Activated CD8-positive, alpha-beta memory T cell treated with anti-CD3 and anti-CD28 coated beads, Interleukin-2, amount 50 U/mL, for 48 hours (primary cell): ENCODE measurements around the gene DDX5.
"Not testable (repeated sequence)": the region's sequence is repeated elsewhere in the genome, so short reads cannot be mapped to it uniquely, and the experiment has no call there.

Experiments
- DNase-seq: peaks from one replicate; pipeline ENCODE4 v3.0.0-alpha.2; 2020

Gene DDX5

GRCh38 chr17:64491034-64491860, 14.8 kb downstream of the DDX5 start:
- peak; percentile 63 for DNase-seq

DNA sequence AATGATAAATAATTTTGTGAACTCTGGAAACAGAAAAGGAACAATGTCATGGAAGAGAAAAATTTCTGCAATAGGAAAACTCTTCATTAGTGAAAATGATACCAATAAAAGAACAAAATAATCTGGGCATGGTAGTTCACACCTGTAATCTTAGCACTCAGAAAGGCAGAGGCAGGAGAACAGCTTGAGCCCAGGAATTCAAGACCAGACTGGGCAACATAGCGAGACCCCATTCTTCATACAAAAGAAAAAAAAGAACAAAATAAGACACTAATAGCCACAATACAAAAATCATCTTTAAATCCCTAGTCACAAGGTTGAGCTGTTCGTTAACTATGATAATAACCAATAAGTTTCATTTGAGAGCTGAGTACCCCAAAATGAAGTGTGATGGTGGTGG, 17.8 kb downstream of the DDX5 start:
- DNase-seq = no peak

DNA sequence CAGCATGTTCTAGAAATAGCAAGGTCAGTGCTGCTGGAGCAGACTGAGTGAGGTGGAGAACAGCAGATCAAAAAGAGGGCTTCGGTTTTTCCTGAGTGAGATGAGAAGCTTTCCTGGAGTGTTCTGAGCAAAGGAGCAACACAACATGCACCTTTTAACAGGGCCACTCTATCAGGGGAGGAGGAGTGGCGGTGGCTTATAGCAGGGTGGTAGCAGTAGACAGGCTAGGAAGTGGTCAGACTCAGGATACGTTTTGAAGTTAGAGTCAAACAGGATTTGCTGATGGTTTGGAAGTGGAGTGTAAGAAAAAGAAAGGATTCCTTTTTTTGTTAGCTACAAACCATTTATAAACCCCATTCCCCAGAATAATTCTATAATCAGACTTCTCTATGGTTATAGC, 21.7 kb downstream of the DDX5 start:
- no peak for DNase-seq

DNA sequence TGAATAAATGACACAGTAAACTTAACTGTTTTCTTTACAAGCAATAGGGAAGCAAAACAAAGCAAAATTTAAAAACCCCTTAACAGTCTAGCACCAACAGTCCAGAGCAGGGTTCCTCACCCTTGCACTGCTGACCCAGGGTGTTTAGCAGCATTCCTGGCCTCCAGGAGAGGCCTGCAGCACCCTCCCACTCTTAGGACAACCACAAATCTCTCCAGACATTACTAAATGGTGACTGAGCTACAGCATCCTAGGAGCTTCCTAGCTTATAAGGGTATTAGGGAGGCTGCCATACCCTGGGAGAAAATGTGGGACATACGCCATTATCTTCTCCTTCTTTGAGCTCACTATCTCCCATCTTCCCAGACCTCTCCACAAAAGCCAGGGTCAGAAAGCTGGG, 25.1 kb downstream of the DDX5 start:
- peak; percentile 6 for DNase-seq

DNA sequence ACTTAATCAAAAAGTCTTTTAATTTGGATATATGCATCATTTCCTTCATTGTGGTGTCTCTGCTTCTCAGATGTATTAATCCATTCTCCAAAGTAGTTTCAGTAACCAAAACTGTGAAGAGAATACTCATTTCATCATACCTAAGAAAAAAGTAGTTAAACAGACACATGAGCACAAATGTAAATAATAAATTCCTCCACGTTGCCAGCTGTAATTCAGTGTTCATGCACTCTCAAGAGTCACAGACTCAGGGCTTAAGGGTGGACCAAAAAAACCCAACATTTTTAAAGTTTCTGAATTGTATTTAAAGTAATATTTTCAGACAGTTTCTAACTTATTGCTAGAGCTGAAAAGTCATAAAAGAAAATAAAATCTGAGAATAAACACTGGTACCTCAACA, 28.2 kb downstream of the DDX5 start:
- no peak for DNase-seq

GRCh38 chr17:64472564-64472963, 33.5 kb downstream of the DDX5 start:
- DNase-seq = no peak

DNA sequence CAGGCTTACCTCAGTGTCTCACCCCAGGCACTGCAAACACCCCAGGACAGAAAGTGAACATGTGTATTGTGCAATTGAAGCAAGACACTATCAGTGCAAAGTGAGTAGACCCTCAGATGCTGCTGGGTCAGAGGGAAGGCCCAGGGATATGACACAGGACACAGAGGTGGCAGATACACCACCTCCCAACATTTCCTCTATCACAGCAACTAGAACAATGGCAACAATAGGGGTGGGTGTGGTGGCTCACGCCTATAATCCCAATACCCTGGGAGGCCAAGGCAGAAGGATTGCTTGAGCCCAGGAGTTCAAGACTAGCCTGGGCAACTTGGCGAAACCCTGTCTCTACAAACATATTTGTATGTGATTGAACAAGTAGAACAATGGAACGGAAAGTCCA, 34.6 kb downstream of the DDX5 start:
- DNase-seq = no peak

GRCh38 chr17:64470625-64471024, 35.5 kb downstream of the DDX5 start:
- DNase-seq = no peak

DNA sequence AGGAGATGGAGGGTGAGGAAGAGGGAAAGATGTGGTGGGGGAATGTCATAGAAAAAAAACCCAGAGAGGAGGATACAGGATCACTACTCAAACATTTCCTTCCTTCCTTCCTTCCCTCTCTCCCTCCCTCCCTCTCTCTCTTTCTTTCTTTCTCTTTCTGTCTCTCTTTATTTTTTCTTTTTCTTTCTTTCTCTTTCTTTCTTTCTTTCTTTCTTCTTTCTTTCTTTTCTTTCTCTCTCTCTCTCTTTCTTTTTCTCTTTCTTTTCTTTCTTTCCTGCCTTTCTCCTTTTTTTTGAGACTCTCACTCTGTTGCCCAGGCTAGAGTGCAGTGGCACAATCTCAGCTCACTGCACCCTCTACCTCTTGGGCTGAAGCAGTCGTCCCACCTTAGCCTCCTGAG, 39.3 kb downstream of the DDX5 start:
- not testable (repeated sequence) for DNase-seq

DNA sequence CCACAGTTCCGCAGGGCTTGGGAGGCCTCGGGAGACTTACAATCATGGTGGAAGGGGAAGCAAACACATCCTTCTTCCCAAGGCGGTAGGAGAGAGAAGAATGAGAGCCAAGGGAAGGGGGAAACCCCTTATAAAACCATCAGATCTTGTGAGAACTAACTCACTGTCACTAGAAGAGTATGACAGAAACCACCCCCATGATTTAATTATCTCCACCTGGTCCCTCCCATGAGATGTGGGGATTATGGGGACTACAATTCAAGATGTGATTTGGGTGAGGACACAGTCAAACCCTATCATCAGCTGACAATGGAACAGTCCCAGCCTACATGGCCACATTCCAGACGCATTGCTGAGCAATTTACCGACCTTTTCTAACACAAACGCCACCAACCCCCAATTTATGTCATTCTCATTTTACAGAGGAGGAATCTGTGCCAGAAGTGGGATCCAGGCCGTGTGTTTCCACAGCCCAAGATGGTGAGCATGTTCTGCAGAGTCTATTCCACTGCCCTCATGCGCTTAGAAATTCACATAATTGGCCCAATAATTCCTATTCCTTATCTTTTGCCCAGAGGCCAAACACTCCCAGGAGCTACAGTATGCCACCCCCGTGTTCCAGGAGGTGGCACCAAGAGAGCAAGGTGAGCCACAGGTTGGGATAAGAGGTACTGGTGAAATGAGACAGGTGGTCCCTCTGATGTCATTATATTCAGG, 39.9 kb downstream of the DDX5 start:
- DNase-seq = no peak

GRCh38 chr17:64461788-64462187, 44.3 kb downstream of the DDX5 start:
- DNase-seq = no peak

GRCh38 chr17:64460955-64461354, 45.1 kb downstream of the DDX5 start:
- DNase-seq = no peak

- DNase-seq = not testable (repeated sequence)
Observed at GRCh38 chr17:64459818-64460217, 46.3 kb downstream of the DDX5 start.

- DNase-seq = no peak
Observed at GRCh38 chr17:64459284-64459747, 46.8 kb downstream of the DDX5 start.

- no peak for DNase-seq
Observed at GRCh38 chr17:64458756-64459155, 47.3 kb downstream of the DDX5 start.

DNA sequence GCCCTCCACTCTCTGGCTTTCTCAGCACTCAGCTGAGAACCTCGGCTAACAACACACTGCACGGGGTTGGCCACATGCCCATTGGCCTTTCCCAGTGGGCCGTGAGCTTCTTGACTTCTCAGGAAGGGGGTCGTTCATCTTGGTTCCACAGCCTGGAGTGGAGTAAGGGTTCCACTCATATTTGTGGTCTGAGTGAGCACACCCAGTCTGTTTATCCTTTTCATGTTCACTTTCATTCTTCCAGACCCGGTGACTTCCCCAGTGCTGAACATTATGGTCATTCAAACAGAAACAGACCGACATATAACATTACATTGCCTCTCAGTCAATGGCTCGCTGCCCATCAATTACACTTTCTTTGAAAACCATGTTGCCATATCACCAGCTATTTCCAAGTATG, 48.9 kb downstream of the DDX5 start:
- no peak for DNase-seq

- no peak for DNase-seq
Observed at GRCh38 chr17:64455993-64456885, 49.9 kb downstream of the DDX5 start.

DNA sequence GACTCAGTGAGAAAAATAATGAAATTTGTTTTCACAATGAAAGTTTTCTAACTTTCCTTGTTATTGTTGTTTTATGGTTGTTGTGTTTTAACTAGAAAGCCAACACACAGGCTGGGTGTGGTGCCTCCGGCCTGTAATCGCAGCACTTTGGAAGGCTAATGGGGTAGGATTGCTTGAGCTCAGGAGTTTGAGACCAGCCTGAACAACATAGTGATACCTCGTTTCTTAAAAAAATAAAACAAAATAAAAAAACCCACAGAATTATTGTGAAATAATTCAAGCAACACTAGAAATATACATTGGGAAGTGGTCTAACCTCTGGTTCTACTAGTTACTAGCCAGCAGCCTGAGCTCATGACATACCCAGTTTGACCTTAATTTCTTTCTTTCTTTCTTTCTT, 56.5 kb downstream of the DDX5 start:
- no peak for DNase-seq

DNA sequence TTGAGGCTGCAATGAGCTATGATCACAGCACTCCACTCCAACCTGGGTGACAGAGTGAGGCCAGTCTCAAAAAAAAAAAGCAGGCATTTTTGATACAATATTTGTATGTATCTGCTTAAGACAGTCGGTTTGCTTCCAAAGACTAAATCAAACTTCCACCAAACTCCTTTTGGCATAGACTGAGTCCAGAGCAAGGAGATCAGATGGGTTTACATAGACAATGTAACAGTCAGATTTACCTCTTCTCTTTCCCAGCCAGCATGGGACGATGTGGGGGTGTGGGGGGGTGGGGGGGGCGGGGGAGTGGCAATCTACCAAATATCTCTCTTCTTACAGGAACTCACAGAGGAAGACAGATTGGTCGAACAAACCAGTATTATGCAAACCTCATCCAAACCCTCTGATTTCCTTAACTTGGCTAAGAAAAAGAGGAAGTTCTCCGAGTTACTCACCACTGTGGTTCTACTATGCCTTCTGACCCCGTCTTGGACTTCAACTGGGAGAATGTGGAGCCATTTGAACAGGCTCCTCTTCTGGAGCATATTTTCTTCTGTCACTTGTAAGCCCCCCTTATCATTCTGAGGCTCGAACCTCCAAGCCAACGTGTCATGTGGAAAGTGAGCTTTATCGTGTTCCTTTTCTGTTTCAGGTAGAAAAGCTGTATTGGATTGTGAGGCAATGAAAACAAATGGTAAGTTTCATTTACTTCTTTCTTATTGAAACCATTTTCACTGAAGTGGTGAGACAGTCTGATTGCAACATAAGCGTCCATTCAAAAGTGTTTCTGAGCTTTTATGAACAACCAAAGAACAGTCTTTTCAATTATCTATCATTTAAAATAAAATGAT, 57.2 kb downstream of the DDX5 start, which contains the start of gene MILR1:
TSS of gene MILR1 (plus strand) at position 451 of the 848 bp plus-strand sequence. CDS start at position 505, 54 bp downstream.
- no peak for DNase-seq
